Posterior vena cava (tissue), 2 donors: Measurements from ENCODE around the gene STEAP2. TPM values are rescaled to one million over a fixed set of nuclear protein-coding genes. Genes with fewer than 3 reads are reported as not detected.
"Not testable (repeated sequence)": the region's sequence is repeated elsewhere in the genome, so short reads cannot be mapped to it uniquely, and the experiment has no call there.

Experiments used
- DNase-seq: peaks from one replicate; pipeline ENCODE4 v3.0.0-alpha.2; 2020; ENCODE audit warnings: low spot score
- intact Hi-C, 2 donors: fragments of 100-400 bp; cut with DNase I; formaldehyde crosslinking; loops; one replicate each; pipeline versions ENCODE4 v1.14.1 to v1.14.2; 2022 to 2023
- long read RNA-seq, 2 donors: library from polyadenylated mRNA; unstranded; transcript quantifications; one replicate each; pipeline ENCODE4 v2.0.0, GENCODE V29; 2020 to 2021
- total RNA-seq, 2 donors: library from RNA; stranded (reverse); fragmentation: NEBNext Ultra II Directional; extraction: Animal tissue kit (Norgen Biotek cat#: 25700); gene quantifications; one replicate each; pipeline ENCODE4 v1.2.1, GENCODE V29; 2021
- donor health status: DM: yes; HTN: yes; CAD: no.
- donor health status: DM: yes; HTN: yes; CAD: no.

Gene STEAP2
- 10 to 100 TPM; 45.9 to 47.7 TPM for total RNA-seq
- long read RNA-seq, donor 1, partial matches to known transcripts = 7 of 11 reads
- long read RNA-seq, donor 1, other reads (novel, unspliced or antisense) = 4 of 11 reads
- long read RNA-seq, donor 2, full-length matches to known transcripts = 1 of 14 reads
- long read RNA-seq, donor 2, partial matches to known transcripts = 5 of 14 reads
- long read RNA-seq, donor 2, other reads (novel, unspliced or antisense) = 8 of 14 reads

- peak; percentile 97 for DNase-seq
- intact Hi-C loops = no loop called here
Observed at GRCh38 chr7:90211391-90212148, at the start of gene STEAP2. STEAP2 (plus strand) TSS chr7:90211740; CDS start chr7:90225083, 13,343 bp downstream.

GRCh38 chr7:90163534-90163933 lies 48.0 kb upstream of the STEAP2 start:
- intact Hi-C loops = no loop called here
- DNase-seq = no peak

DNA sequence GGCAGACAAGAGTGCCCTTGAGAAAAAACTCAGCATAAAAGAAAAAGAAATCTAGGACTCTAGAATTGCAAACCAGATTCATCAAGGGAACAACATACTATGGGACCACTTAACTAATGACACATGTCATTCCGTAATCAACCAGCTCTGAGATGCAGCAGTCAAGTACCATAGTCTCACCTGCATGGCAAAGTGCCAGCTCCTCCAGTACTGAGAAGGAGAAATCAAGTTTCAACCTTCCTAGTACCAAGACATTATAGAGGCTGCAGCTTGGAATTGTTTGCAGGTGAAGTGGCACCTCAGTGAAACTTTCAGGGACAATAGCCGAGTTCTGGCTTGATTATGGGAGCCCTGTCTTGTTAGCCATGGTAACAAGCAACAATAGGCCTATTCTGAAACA lies 45.8 kb upstream of the STEAP2 start:
- intact Hi-C loops = no loop called here
- no peak for DNase-seq

DNA sequence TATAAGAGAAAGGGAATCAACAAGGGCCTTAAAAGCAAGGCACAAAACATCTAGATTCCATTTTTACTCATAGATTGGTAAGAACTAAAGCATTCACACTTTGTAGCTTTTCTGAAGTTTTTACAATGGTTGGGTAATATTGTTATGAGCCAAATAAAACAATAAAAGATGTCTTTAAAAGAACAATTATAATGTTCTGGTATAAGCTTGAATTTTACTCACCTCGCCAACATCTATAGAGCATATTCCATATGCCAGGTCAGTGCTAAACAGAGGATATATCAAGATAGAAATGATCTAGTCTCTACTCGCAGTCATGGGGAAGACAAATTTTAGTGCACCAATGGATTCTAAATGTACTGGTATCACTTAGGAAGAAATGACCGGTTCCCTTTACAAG lies 45.4 kb upstream of the STEAP2 start:
- DNase-seq = no peak
- intact Hi-C loops = no loop called here

- DNase-seq = no peak
- intact Hi-C loops = no loop called here
Observed at GRCh38 chr7:90167361-90167760, 44.2 kb upstream of the STEAP2 start.

DNA sequence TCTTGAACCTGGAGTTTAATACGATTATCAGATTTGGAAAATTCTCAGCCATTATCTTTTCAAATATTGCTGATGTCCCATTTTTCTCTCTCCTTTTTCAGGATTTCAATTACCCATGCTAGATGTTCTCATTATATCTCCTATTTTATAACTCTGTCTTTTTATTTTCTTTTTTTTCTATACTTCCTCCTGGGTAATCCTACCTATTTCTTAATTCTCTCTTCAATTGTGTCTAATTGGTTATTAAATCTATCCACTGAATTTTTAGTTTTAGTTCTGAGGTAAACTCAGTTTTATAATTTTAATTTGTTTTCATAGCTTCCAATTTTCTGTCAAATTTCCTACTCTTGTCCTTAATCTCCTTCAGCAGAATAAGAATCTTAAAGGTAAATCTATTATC lies 41.6 kb upstream of the STEAP2 start:
- intact Hi-C loops = no loop called here
- DNase-seq = no peak

GRCh38 chr7:90172121-90172520 lies 39.4 kb upstream of the STEAP2 start:
- intact Hi-C loops = no loop called here
- DNase-seq = no peak

DNA sequence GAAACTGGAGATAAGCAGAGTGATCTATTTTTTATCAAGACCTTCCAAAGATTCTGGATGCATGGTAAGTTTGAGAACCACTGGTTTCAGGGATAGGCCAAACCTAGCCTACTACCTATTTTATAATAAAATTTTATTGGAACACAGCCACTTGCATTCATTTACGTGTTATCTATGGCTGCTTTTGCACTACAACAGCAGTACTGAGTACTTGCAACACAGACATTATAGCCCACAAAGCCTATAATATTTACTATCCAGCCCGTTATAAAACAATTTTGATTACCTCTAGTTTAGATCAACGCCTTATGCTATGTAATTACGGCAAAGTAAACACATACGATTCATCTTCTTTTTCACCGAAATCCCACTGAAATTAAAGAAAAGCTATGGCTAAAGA lies 38.9 kb upstream of the STEAP2 start:
- intact Hi-C loops = no loop called here
- DNase-seq = no peak

DNA sequence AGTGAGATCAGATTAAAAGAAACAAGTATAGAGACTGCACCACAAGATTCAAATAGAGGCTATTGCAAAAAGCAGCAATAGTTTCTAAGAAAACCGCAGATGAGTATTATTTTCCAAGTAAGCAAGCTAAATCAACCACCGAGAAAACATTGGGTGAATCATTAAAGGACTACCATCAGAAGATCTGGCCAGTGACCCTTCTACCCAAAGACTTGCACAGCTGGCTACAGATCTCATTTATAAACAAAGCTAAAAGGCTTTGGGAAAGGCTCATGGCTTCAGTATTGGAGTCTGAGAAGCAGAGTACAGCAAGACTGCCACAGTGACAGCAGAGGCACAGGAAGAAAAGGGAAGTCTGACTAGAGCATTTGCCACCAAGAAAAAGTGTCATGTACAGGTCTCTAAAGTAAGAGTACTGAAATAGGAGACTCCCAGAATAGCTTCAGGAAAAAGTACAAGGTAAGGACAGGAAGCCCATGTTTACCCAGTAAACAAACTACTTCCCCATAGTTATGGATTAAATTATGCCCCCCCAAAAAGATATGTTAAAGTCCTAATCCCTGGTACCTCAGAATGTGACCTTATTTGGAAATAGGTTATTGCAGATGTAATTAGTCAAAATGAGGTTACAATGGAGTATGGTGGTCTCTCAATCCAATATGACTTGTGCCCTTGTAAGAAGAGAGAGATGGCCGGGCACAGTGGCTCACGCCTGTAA lies 38.3 kb upstream of the STEAP2 start:
- intact Hi-C loops = no loop called here

DNA sequence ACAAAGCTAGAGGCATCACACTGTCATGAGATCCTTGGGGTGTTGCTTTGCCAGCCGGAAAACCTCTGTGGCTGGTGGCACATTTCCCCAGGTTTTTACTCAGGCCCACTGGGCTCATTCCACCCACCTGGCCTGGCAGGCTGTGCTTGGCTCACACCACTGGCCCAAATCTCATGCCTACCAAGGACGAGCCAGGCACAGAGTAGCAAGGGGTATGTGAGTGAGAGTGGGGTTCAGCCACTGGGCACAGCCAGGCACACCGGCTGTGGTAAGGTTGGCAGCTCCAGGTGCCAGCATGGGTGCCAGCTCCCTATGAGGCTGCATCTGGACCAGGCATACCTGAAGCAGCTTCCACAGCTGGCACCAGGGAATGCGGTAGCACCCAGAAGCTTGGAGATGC lies 35.9 kb upstream of the STEAP2 start:
- no peak for DNase-seq
- intact Hi-C loops = no loop called here

More for the DNA sequence above, 38.3 kb upstream of the STEAP2 start:
- DNase-seq = no peak

GRCh38 chr7:90176195-90176594 lies 35.3 kb upstream of the STEAP2 start:
- no peak for DNase-seq
- intact Hi-C loops = no loop called here

DNA sequence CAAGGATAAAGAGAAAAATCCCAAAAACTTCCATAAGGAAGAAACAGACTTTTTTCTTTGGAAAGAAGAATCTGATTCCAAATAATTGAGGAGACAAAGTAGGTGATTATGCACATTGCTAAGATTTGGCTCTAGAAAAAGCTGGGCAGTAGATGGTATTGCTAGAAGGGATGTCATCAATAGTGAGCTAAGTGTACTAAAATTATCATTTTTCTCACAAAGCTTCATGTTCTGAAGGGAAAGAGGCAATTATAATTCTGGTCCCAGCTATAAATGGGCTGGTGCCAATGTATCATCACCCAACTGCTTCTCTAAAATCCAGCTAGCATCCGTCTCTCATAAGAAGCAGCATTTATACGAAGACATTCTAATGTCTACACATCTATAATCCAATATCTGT lies 33.4 kb upstream of the STEAP2 start:
- no peak for DNase-seq
- intact Hi-C loops = no loop called here

GRCh38 chr7:90178679-90179278 lies 32.8 kb upstream of the STEAP2 start:
- intact Hi-C loops = no loop called here
- DNase-seq = no peak

GRCh38 chr7:90180011-90180585 lies 31.4 kb upstream of the STEAP2 start:
- no peak for DNase-seq
- intact Hi-C loops = no loop called here

DNA sequence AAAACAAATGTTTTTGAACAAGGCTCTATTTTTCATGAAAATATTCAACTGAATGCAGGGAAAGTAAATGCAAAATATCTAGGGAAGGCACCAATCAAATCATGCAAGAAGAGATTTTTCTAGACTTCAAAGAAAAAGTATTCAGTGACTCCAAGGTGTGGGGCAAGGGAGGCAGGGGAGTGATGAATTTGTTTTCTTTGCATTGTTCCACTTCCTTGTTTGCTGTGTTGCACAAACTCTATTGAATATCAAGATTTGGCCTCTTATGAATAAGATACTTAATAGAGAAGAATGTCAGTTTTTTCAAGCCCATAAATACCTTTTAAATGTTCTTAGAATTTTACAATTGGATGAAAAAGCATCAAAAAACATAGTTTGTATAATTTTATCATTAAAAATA lies 30.9 kb upstream of the STEAP2 start:
- intact Hi-C loops = no loop called here
- DNase-seq = no peak

DNA sequence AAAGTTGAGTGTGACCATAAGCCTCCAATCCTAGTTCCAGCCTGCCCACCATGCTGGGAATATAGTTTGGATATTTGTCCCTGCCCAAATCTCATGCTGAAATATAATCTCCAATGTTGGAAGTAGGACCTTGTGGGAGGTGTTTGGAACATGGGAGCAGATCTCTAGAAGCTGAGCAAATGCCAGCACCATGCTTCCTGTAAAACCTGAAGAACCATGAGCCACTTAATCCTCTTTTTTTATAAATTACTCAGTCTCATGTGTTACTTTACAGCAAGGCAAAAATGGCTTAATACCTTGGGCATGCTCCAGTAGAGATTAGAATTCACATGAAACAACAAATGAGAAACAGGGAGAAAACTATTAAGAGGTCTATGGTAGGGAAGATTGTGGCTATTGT lies 30.1 kb upstream of the STEAP2 start:
- DNase-seq = no peak
- intact Hi-C loops = no loop called here

GRCh38 chr7:90186290-90186689 lies 25.2 kb upstream of the STEAP2 start:
- DNase-seq, intact Hi-C loops: not testable (repeated sequence)

- intact Hi-C loops = no loop called here
- no peak for DNase-seq
Observed at GRCh38 chr7:90187507-90188050, 24.0 kb upstream of the STEAP2 start.

DNA sequence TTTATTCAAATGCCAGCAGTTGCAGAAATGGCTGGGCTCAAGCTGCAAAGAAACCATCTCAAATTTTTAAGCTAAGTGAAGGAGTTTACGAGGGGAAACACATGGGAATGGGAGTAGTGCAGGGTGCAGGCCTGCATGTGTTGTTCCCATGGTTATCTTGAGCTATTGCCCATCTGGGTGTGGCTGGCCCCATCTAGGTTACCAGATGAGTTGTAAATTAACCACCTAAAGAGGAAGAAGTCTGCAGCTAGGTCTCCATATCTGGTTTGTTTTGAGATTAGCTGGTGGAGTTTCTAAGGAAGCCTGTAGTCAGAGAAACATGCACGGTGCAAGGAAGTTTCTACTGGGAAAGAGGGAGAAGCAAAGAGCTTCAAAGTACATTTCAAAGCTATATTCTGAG lies 23.3 kb upstream of the STEAP2 start:
- no peak for DNase-seq
- intact Hi-C loops = no loop called here

GRCh38 chr7:90190995-90191394 lies 20.5 kb upstream of the STEAP2 start:
- DNase-seq = no peak

More at GRCh38 chr7:90190995-90191394, 20.5 kb upstream of the STEAP2 start:
- intact Hi-C loops = no loop called here
